ENCODE data around the gene MYH15.
"Not testable (repeated sequence)": the region's sequence is repeated elsewhere in the genome, so short reads cannot be mapped to it uniquely, and the experiment has no call there.

The MYH15 gene

GRCh38 chr3:108380128-108380795, 130.1 kb downstream of the MYH15 start:
- DNase-seq = peak in 1 of 2 experiments; percentile 16

GRCh38 chr3:108378952-108379342, 131.4 kb downstream of the MYH15 start:
- not testable (repeated sequence) for DNase-seq

GRCh38 chr3:108378153-108378951, 132.0 kb downstream of the MYH15 start:
- no peak for DNase-seq

GRCh38 chr3:108377384-108377783, 133.0 kb downstream of the MYH15 start:
- no peak for DNase-seq

- no peak for DNase-seq
Observed at GRCh38 chr3:108376026-108376425, 134.4 kb downstream of the MYH15 start.

GRCh38 chr3:108359011-108359410, 151.4 kb downstream of the MYH15 start:
- DNase-seq = no peak

- DNase-seq = no peak
Observed at GRCh38 chr3:108357042-108357441, 153.4 kb downstream of the MYH15 start.

GRCh38 chr3:108354562-108354961, 155.8 kb downstream of the MYH15 start:
- DNase-seq = no peak

- no peak for DNase-seq
Observed at GRCh38 chr3:108352176-108352575, 158.2 kb downstream of the MYH15 start.

- no peak for DNase-seq
Observed at GRCh38 chr3:108346301-108347227, 163.8 kb downstream of the MYH15 start.

- no peak for DNase-seq
Observed at GRCh38 chr3:108345492-108346205, 164.7 kb downstream of the MYH15 start.

- DNase-seq = no peak
Observed at GRCh38 chr3:108343491-108343890, 166.9 kb downstream of the MYH15 start.

- DNase-seq = no peak
Observed at GRCh38 chr3:108342837-108343486, 167.4 kb downstream of the MYH15 start.

GRCh38 chr3:108341911-108342310, 168.5 kb downstream of the MYH15 start:
- DNase-seq = no peak

GRCh38 chr3:108338901-108339545, 171.4 kb downstream of the MYH15 start:
- no peak for DNase-seq

- no peak for DNase-seq
Observed at GRCh38 chr3:108334701-108335100, 175.7 kb downstream of the MYH15 start.

- no peak for DNase-seq
Observed at GRCh38 chr3:108333961-108334360, 176.4 kb downstream of the MYH15 start.

GRCh38 chr3:108331792-108332191, 178.6 kb downstream of the MYH15 start:
- no peak for DNase-seq

Measured in NCI-H2081 (cell line).